Naive B cell (primary cell): ENCODE measurements around the gene KIF3A. TPM values are rescaled to one million over a fixed set of nuclear protein-coding genes. Genes with fewer than 3 reads are reported as not detected.

ENCODE experiments used
- ATAC-seq, 2 donors: fragments of 150-1000 bp; cut with Tn5 transposase; 2 replicates each; pipeline ENCODE4 v1.10.0; 2021; ENCODE audit warnings: low read depth in 2 of 2, mild to moderate bottlenecking in 2 of 2, moderate library complexity in 2 of 2
- DNase-seq: peaks from one replicate; pipeline ENCODE4 v3.0.0; 2022
- H3K27ac Mint-ChIP-seq, 6 donors: one replicate each; pipeline ENCODE4 v1.8.0; 2020 to 2022; ENCODE audit warnings: mild to moderate bottlenecking in 6 of 6, mixed read lengths in 6 of 6, moderate library complexity in 5 of 6, inconsistent platforms in 2 of 6
- H3K27me3 Mint-ChIP-seq, 3 donors: one replicate each; pipeline ENCODE4 v1.8.0; 2021 to 2022; ENCODE audit warnings: mixed read lengths in 3 of 3, mild to moderate bottlenecking in 1 of 3
- H3K36me3 Mint-ChIP-seq, 2 donors: one replicate each; pipeline ENCODE4 v1.8.0; 2020 to 2022; ENCODE audit warnings: mixed read lengths in 2 of 2, inconsistent platforms in 1 of 2, mild to moderate bottlenecking in 1 of 2
- H3K4me1 Mint-ChIP-seq, 3 donors: one replicate each; pipeline ENCODE4 v1.8.0; 2020 to 2022; ENCODE audit warnings: mixed read lengths in 3 of 3, inconsistent platforms in 1 of 3, mild to moderate bottlenecking in 1 of 3, moderate library complexity in 1 of 3
- H3K4me3 Mint-ChIP-seq, 8 donors: one replicate each; pipeline ENCODE4 v1.8.0; 2020 to 2022; ENCODE audit warnings: mild to moderate bottlenecking in 8 of 8, mixed read lengths in 8 of 8, moderate library complexity in 8 of 8, inconsistent platforms in 2 of 8
- H3K9me3 Mint-ChIP-seq, 7 donors: one replicate each; pipeline ENCODE4 v1.8.0; 2020 to 2022; ENCODE audit warnings: mixed read lengths in 7 of 7, mild to moderate bottlenecking in 5 of 7, inconsistent platforms in 2 of 7, moderate library complexity in 1 of 7
- polyA plus RNA-seq, 6 donors: library from polyadenylated mRNA; unstranded; fragments of 300-500 nt; fragmentation: Illumina TruSeq; gene quantifications; one replicate each; pipeline ENCODE4 v1.2.3, GENCODE V29; 2021; ENCODE audit warnings: low read depth in 6 of 6

The KIF3A gene
- polyA plus RNA-seq, result 10 to 100 TPM in 1 of 6 donors, 1 to 10 TPM in 5; 4.3 to 10.2 (median 7.3) TPM

DNA sequence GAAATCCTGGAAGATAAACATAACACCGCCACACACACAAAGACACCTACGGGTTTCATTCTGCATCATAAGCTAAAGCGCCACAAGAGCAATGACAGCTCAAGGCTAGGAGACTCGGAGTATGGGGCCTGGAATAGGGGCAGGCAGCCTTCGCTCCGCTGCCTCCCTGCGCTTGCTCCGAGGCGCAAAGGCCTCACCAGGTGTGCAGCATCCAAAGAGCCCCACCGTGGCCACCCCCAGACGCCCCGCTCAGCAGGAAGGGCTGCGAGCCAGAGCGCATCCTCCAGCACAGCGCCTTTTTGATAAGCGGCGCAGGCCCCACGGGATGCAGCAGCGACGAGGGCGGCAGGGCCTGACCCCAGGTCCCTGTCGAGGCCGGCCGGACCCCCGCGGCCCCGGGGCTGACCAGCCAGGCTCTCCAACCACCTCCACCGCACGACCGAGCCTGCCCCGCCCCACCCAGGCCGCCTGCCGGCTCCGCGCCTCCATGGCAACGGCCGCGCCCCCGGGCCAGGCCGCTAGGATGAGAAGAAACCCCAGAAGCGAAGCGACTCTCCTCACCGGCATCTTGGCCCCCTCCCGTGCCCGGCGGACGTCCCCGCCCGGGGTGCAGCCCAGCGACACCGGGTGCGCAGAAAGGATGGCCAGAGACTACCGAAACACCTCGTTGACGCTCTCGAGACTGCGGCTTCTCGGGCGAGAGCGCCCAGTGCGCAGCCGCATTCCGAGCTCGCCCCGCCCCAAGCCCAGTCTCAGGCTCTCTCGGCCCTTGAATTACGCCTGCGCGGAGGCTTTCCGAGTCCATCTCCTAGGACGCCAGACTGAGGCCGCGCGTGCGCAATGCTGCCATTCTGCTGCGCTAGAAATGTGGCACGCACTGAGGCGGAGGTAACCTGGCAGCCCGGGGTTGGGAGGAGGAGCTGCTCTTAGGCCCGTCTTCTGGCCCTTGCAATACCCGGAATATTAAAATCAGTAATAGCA, at the start of gene KIF3A:
Gene KIF3A (minus strand): TSS at position 694 of the 981 bp plus-strand sequence. CDS start 127 bp downstream, at position 567.
- Mint-ChIP-seq H3K36me3 (peaks cover 0 to 7% of the 10 kb centered on the region in 2 donors), H3K4me1 (peaks cover 14 to 18% (median 14%) of the 10 kb centered on the region in 3 donors), H3K27ac (peak within 1 kb of the TSS; percentile 72 to 92 (median 84)), H3K9me3 (peaks cover 0 to 3% (median 1%) of the 10 kb centered on the region in 7 donors), H3K27me3 (peaks cover 3 to 5% (median 4%) of the 10 kb centered on the region in 3 donors), H3K4me3 (peak within 1 kb of the TSS; percentile 86 to 96 (median 94))
- ATAC-seq (peak; percentile 84 to 86), DNase-seq (peak; percentile 96)

DNA sequence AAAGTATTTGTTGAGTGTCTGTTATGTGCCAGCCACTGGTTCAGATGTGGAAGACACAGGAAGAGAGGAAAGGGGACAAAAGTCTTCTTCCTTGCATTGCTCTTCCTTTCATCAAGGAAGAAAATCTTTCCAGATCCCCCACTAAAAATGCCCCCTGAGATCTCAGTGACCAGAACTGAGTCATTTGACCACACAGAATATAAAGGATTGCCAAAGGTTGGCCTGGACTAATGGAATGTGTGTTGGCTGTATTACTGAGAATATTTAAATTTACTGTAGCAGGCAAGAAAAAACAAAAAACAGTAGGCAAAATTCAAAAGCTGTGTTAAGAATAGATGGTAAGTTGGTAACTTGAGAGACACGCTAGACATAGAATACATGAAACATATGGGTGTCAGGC, 49.7 kb upstream of the KIF3A start:
- Mint-ChIP-seq H3K27ac (no peak overlapping the region), H3K4me3 (no peak overlapping the region), H3K4me1 (peaks cover 3 to 5% (median 3%) of the 10 kb centered on the region in 3 donors), H3K36me3 (peaks cover 0 to 6% of the 10 kb centered on the region in 2 donors), H3K27me3 (peaks cover 29 to 40% (median 35%) of the 10 kb centered on the region in 3 donors), H3K9me3 (peaks cover 0 to 2% (median 0%) of the 10 kb centered on the region in 7 donors)
- DNase-seq (no peak), ATAC-seq (no peak)

DNA sequence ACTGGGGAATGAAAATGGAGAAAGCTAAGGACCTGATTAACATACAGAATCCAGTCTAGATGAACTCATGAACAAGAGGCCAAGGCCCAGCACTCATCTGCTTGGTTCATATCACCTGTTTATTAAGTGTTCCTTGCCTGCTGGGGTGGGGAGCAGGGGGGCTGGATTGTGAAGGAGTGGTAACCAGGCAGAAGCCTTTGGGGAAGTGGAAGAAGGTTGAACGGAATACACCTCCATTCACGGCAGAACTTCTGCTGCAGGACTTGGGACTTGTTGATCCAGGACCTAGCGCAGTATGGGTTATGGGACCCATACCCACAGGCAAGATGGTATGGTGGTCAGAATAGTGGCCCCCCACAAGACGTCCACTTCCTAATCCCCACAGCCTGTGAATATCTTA, 48.5 kb upstream of the KIF3A start:
- Mint-ChIP-seq H3K4me3 (no peak overlapping the region), H3K27me3 (peaks cover 37 to 48% (median 42%) of the 10 kb centered on the region in 3 donors), H3K27ac (no peak overlapping the region), H3K9me3 (peaks cover 0 to 2% (median 0%) of the 10 kb centered on the region in 7 donors), H3K4me1 (peaks cover 3 to 5% (median 3%) of the 10 kb centered on the region in 3 donors), H3K36me3 (peaks cover 0 to 6% of the 10 kb centered on the region in 2 donors)
- DNase-seq (no peak), ATAC-seq (no peak)

DNA sequence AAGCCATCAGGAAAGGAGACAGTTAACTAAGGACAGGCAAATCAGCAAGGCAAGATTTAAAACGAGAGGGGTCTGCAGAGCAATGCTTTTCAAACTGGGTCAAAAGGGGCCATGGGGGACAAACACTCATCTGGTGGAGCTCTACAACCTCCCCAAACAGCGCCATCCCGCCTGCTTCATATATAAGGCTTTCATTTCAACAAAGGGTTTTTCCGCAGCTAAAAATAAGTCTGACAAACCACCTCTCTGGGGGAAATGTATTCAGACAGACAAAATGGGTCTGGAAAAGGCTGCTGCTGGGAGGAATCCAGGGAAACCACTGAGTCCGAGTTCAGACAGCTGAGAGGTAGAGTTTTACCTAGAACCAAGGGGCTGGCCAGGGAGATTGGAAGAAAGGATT, 48.0 kb upstream of the KIF3A start:
- H3K36me3 Mint-ChIP-seq, result peaks cover 0 to 6% of the 10 kb centered on the region in 2 donors
- peaks cover 0 to 2% (median 0%) of the 10 kb centered on the region in 7 donors for H3K9me3 Mint-ChIP-seq
- no peak for ATAC-seq
- H3K27me3 Mint-ChIP-seq, result peaks cover 33 to 50% (median 47%) of the 10 kb centered on the region in 3 donors
- no peak overlapping the region for H3K4me3 Mint-ChIP-seq
- peaks cover 3 to 5% (median 3%) of the 10 kb centered on the region in 3 donors for H3K4me1 Mint-ChIP-seq
- peak overlapping the region in 1 of 6 donors; percentile 49 for H3K27ac Mint-ChIP-seq
- no peak for DNase-seq

DNA sequence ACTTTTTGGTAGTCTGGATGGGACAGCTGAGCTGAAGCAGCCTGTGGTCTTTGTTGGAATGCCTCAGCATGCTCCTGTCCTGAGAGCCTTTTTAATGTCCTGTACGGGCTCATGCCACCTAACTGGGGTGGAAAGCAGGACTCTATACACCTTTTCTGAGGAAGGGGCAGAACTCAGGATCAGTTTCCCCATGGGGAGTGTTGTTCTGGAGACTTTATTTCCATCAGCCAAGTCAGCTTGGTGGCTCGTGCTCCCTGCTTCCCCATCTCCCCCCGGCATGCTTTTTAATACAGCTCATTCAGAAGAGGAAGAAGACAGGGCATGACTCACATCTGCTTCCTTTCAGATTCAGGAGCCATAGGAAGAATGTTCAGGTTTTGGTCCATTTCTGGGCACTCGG, 44.8 kb upstream of the KIF3A start:
- ATAC-seq (no peak), DNase-seq (no peak)
- Mint-ChIP-seq H3K27me3 (peaks cover 56 to 74% (median 70%) of the 10 kb centered on the region in 3 donors), H3K27ac (no peak overlapping the region), H3K4me1 (peaks cover 10 to 18% (median 10%) of the 10 kb centered on the region in 3 donors), H3K9me3 (peaks cover 0 to 2% (median 0%) of the 10 kb centered on the region in 7 donors), H3K4me3 (no peak overlapping the region), H3K36me3 (peaks cover 0 to 6% of the 10 kb centered on the region in 2 donors)

DNA sequence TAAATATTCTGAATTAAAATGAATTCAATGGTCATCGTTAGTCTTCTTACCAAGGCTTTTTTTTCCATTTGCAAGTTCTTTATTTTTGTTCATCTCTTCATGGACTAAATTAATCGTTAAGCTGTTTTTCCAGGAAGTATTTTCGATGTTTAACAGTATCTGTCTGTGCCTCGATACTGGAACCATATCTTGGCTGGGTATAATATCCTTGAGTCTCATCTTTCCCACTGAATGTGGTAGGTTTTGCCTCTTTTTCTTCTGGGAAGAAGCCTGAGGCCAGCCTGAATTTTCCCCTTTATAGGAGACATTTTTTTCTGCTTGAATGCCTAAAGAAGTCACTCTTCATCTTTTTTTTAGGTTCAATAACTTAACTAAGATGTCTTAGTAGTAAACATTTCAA, 43.7 kb upstream of the KIF3A start:
- peaks cover 10 to 18% (median 12%) of the 10 kb centered on the region in 3 donors for H3K4me1 Mint-ChIP-seq
- H3K27me3 Mint-ChIP-seq, result peaks cover 54 to 72% (median 65%) of the 10 kb centered on the region in 3 donors
- no peak for DNase-seq
- no peak for ATAC-seq
- H3K27ac Mint-ChIP-seq, result no peak overlapping the region
- H3K4me3 Mint-ChIP-seq, result peak overlapping the region in 1 of 8 donors; percentile 22
- no peaks in the 10 kb centered on the region for H3K9me3 Mint-ChIP-seq
- peaks cover 0 to 6% of the 10 kb centered on the region in 2 donors for H3K36me3 Mint-ChIP-seq

DNA sequence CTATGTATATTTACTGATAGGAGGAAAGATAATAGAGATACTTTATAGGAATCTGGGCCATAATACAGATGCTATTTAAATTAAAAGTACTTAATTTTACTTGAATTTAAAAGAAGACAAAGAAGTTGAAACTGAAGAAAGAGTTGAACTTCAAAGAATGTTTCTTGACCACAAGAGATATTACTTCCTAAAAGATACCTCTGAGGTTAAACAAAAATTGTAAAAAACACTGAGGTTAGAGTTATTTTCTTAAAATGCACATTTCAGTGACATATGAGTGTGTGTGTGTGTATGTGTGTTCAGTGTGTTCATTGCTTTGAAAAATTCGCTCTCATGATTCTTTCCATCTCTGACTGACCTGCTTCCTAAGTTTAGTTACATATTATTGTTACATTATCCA, 43.2 kb upstream of the KIF3A start:
- Mint-ChIP-seq H3K9me3 (no peaks in the 10 kb centered on the region), H3K4me3 (peak overlapping the region in 1 of 8 donors; percentile 22)

DNA sequence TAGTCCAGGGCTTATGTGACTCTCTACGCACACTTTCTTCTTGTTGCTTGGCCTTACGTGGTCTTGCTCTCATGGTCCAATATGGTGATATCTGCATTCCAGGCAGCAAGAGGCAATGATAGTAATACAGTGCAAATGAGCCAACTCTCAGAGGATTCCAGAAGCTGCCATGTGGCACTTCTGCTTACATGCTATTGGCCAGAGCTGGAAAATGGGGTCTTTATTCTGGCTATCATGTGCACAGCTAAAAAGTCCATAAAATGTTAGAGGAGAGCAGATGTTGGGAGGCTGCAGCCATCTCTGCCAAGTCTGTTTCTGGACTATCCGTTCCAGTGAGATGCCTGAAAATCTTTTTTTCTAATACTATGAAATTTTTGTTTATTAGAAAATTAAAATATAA, 42.6 kb upstream of the KIF3A start:
- H3K9me3 Mint-ChIP-seq, result no peaks in the 10 kb centered on the region
- H3K4me3 Mint-ChIP-seq, result peak overlapping the region in 1 of 8 donors; percentile 82
- DNase-seq, result no peak
- peaks cover 8 to 14% (median 12%) of the 10 kb centered on the region in 3 donors for H3K4me1 Mint-ChIP-seq
- H3K36me3 Mint-ChIP-seq, result peaks cover 0 to 2% of the 10 kb centered on the region in 2 donors
- H3K27ac Mint-ChIP-seq, result no peak overlapping the region
- H3K27me3 Mint-ChIP-seq, result peaks cover 53 to 69% (median 63%) of the 10 kb centered on the region in 3 donors
- no peak for ATAC-seq

More for the DNA sequence above, 43.2 kb upstream of the KIF3A start:
- Mint-ChIP-seq H3K27ac (no peak overlapping the region), H3K4me1 (peaks cover 10 to 18% (median 14%) of the 10 kb centered on the region in 3 donors), H3K27me3 (peaks cover 51 to 69% (median 63%) of the 10 kb centered on the region in 3 donors), H3K36me3 (peaks cover 0 to 6% of the 10 kb centered on the region in 2 donors)
- DNase-seq (no peak), ATAC-seq (no peak)

DNA sequence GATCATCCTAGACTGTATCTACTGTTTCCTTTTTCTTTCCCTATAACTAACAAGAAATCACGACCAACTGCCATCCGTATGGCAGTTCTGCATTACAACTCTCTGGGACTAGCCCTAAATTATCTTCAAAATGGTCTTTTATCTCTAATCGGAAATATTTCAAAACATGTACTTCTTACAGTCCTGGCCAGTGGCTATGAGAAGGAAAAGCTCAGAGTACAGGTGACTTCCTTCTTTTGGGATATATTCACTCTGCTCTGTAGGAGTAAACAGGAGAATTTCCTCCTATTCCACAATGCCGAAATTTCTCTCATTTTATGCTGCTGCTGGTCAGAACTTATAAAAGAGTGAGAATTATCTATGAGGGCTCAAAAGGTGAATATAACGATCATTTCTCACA, 41.5 kb upstream of the KIF3A start:
- Mint-ChIP-seq H3K27ac (no peak overlapping the region), H3K4me3 (peak overlapping the region in 3 of 8 donors; percentile 3 to 82 (median 80)), H3K27me3 (peaks cover 57 to 76% (median 71%) of the 10 kb centered on the region in 3 donors), H3K36me3 (no peaks in the 10 kb centered on the region), H3K9me3 (no peaks in the 10 kb centered on the region), H3K4me1 (peaks cover 7 to 13% (median 11%) of the 10 kb centered on the region in 3 donors)
- no peak for DNase-seq
- no peak for ATAC-seq

DNA sequence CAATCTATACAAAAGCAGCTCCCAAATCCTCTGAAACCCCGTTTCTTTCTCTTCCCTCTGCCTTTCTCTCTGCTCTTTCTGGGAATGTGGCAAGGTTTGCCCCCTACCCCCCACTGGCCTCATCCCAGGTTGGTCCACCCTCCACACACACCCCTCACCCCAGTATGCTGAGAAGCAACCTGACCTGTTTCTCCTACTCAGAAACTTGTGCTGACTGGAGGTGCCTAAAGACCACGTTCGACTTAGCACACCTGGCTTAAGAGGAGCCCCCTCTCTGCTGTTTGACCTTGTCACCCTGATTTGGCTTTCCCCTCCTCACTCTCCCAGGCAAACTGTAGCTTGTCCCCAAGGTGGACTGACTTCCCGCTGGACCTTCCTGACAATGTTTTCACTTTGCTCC, 40.8 kb upstream of the KIF3A start:
- peaks cover 7 to 13% (median 11%) of the 10 kb centered on the region in 3 donors for H3K4me1 Mint-ChIP-seq

DNA sequence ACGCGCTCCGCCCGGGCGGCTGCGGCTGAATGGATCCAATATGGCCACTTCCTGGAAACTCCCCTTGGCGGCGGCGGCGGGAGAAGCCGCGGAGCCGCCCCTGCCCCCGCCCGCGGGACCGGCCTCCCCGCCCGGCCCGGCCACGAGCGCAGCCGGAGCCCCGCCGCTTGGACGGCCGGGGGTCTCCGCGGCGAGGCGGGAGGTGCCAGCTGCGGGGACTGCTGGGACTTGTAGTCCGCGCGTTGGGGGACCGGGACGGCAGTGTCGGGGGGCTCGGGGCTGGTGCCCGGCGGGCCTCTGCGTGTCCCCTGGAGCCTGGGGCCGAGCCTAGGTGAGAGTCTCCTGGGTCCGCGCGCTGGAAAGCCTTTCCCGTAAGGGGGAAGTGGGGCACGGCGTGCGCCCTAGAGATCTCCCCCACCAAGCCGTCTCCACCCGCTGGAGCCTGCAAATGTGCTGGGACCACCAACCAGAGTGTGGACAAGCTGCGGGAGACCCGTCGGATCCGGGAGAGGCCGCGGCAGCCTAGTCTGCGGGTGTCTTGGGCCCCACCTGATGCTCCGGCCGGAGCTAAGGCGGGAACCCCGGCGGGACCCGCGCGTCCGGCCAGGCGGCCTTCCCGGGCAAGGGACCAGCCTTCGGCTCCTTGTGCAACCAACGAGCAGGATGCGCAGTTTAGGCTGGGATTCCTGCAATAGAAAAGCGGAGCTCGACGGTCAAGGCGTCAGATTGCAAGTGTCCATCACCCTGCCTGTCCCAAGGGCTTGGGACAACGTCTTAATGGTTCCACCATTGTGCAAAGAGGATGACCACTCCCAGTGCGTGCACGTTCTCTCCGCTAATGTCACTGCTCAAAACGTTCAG, 40.1 kb upstream of the KIF3A start, which contains the start of gene SEPTIN8:
Gene SEPTIN8 (minus strand): TSS at position 31 of the 861 bp plus-strand sequence. CDS start 102 bp downstream, outside the sequence.
- H3K4me3 Mint-ChIP-seq, result peak within 1 kb of the TSS; percentile 71 to 89 (median 81)
- no peaks in the 10 kb centered on the region for H3K36me3 Mint-ChIP-seq
- peaks cover 56 to 75% (median 73%) of the 10 kb centered on the region in 3 donors for H3K27me3 Mint-ChIP-seq
- H3K9me3 Mint-ChIP-seq, result no peaks in the 10 kb centered on the region
- peaks cover 7 to 13% (median 11%) of the 10 kb centered on the region in 3 donors for H3K4me1 Mint-ChIP-seq
- peak; percentile 44 for DNase-seq
- peak within 1 kb of the TSS in 2 of 6 donors; percentile 60 to 68 for H3K27ac Mint-ChIP-seq
- ATAC-seq, result peak; percentile 81 to 83

More for the DNA sequence above, 40.8 kb upstream of the KIF3A start:
- Mint-ChIP-seq H3K36me3 (no peaks in the 10 kb centered on the region), H3K27me3 (peaks cover 59 to 78% (median 71%) of the 10 kb centered on the region in 3 donors), H3K9me3 (no peaks in the 10 kb centered on the region), H3K4me3 (peak overlapping the region; percentile 67 to 89 (median 78)), H3K27ac (peak overlapping the region in 4 of 6 donors; percentile 14 to 68 (median 38))
- DNase-seq, result no peak
- ATAC-seq, result no peak

DNA sequence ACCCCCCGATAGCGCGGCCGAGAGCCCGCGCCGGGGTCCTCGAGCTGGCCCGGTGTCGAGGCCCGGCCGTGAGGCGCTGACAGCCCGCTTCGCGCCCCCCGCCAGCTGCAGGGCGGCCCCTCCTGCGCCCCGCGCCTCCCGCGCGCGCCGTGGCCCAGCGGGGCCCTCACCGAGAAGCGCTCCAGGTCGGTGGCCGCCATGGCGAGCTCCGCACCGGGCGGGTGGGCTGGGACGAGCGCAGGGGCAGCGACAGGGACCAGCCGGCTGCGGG, 39.5 kb upstream of the KIF3A start:
- no peak overlapping the region for H3K27ac Mint-ChIP-seq
- peak; percentile 7 for DNase-seq
- H3K4me1 Mint-ChIP-seq, result peaks cover 7 to 13% (median 11%) of the 10 kb centered on the region in 3 donors
- ATAC-seq, result no peak
- peaks cover 55 to 72% (median 69%) of the 10 kb centered on the region in 3 donors for H3K27me3 Mint-ChIP-seq
- H3K4me3 Mint-ChIP-seq, result peak overlapping the region in 1 of 8 donors; percentile 80
- no peaks in the 10 kb centered on the region for H3K9me3 Mint-ChIP-seq
- H3K36me3 Mint-ChIP-seq, result no peaks in the 10 kb centered on the region
